Measurements from ENCODE around the gene KCNT2. TPM values are rescaled to one million over a fixed set of nuclear protein-coding genes. Genes with fewer than 3 reads are reported as not detected.

The KCNT2 gene
- total and polyA plus RNA-seq, 2 of the 8 experiments (the other 6 are each of a cell fraction or from before 2014, with no cell fraction given) = 2.3 to 10.2 TPM

GRCh38 chr1:196387766-196388165, 220.5 kb downstream of the KCNT2 start:
- no peak overlapping the region for H3K4me2 ChIP-seq (ENCODE audit: insufficient read depth in 1 of 2, low read depth in 2 of 2, low read length in 2 of 2)
- no peak overlapping the region for H2AFZ ChIP-seq (ENCODE audit: low read length)
- H3K27me3 ChIP-seq (replicated peaks in 1 of 4; ENCODE audit: control insufficient read depth in 3 of 4, extremely low read depth in 1 of 4, insufficient read depth in 3 of 4, low read length in 3 of 4) = no peaks in the 10 kb centered on the region
- H2AK5ac ChIP-seq (ENCODE audit: low read depth, low read length) = no peak overlapping the region
- H3K18ac ChIP-seq (ENCODE audit: extremely low read depth, low read length) = no peak overlapping the region
- no peak overlapping the region for H3K4me3 ChIP-seq (ENCODE audit: extremely low read depth in 1 of 4, insufficient read depth in 2 of 4, low read depth in 3 of 4, low read length in 4 of 4)
- H2BK12ac ChIP-seq (ENCODE audit: low read depth, low read length) = no peak overlapping the region
- H2BK5ac ChIP-seq (ENCODE audit: low read depth, low read length) = no peak overlapping the region
- FAIRE-seq = no peak
- H3K9me3 ChIP-seq (ENCODE audit: insufficient read depth in 2 of 2, low read depth in 1 of 2, low read length in 1 of 2) = no peaks in the 10 kb centered on the region
- no peak overlapping the region for H4K8ac ChIP-seq (ENCODE audit: extremely low read depth, insufficient read depth, low read length)
- no peak for DNase-seq (ENCODE audit: low read depth in 1 of 2, low spot score in 2 of 2)
- no peak overlapping the region for H3K27ac ChIP-seq (ENCODE audit: low read depth, low read length)
- no peaks in the 10 kb centered on the region for H4K20me1 ChIP-seq (replicated peaks in 1 of 2; ENCODE audit: control insufficient read depth in 1 of 2, insufficient read depth in 2 of 2, low read length in 2 of 2)
- no peak overlapping the region for H2BK15ac ChIP-seq (ENCODE audit: low read length)
- no peaks in the 10 kb centered on the region for H3K4me1 ChIP-seq (replicated peaks in 1 of 4; ENCODE audit: control insufficient read depth in 3 of 4, insufficient read depth in 4 of 4, low read length in 3 of 4)
- no peak overlapping the region for H3K23ac ChIP-seq (ENCODE audit: insufficient read length)
- no peaks in the 10 kb centered on the region for H3K79me1 ChIP-seq (ENCODE audit: low read depth, low read length)
- no peak overlapping the region for H2BK120ac ChIP-seq (replicated peaks; ENCODE audit: low read depth, low read length)
- H4K5ac ChIP-seq (ENCODE audit: insufficient read length, low read depth, low read length) = no peak overlapping the region
- H3K79me2 ChIP-seq (ENCODE audit: control insufficient read depth in 1 of 2, insufficient read depth in 2 of 2, low read length in 2 of 2) = no peaks in the 10 kb centered on the region
- H3K36me3 ChIP-seq (ENCODE audit: control insufficient read depth in 2 of 4, insufficient read depth in 4 of 4, low read length in 3 of 4) = no peaks in the 10 kb centered on the region
- no peak overlapping the region for H3K56ac ChIP-seq (replicated peaks; ENCODE audit: insufficient read length, low read depth, low read length)
- H4K91ac ChIP-seq (replicated peaks; ENCODE audit: insufficient read length, low read length) = no peak overlapping the region
- no peak overlapping the region for H3K4ac ChIP-seq (replicated peaks; ENCODE audit: insufficient read length, low read depth, low read length)
- H3K9ac ChIP-seq (replicated peaks in 1 of 4; ENCODE audit: extremely low read depth in 1 of 4, low read depth in 3 of 4, low read length in 3 of 4) = no peak overlapping the region
- POLR2A ChIA-PET (ENCODE audit: partially characterized antibody) = no interaction called here
- H3K23me2 ChIP-seq (ENCODE audit: low read depth, low read length) = no peaks in the 10 kb centered on the region
- CTCF ChIA-PET (ENCODE audit: partially characterized antibody) = no interaction called here
- no peak overlapping the region for H3K14ac ChIP-seq (ENCODE audit: insufficient read length)
- H2BK20ac ChIP-seq (ENCODE audit: low read length) = no peak overlapping the region
- WGBS, 2 experiments (ENCODE audit: extremely low coverage in 1 of 2, insufficient coverage in 1 of 2, insufficient read length in 1 of 2, insufficient replicate concordance in 2 of 2, low coverage in 1 of 2, low lambda C conversion rate in 2 of 2, missing lambda C conversion rate in 1 of 2) = 90% methylated on average over 3 of the region's 3 CpGs; no CpG with 5 or more reads in 1 of the 2 experiments
- TF ChIP-seq GABPA (IDR thresholded peaks at IDR 0.05; ENCODE audit: borderline replicate concordance, insufficient read depth, low read length) = no peak
- TF ChIP-seq YY1 (IDR thresholded peaks at IDR 0.05; ENCODE audit: low read depth, low read length) = no peak
- no peak for TF ChIP-seq PHF8 (conservative IDR thresholded peaks at IDR 0.05; ENCODE audit: low read depth, low read length)
- no peak for TF ChIP-seq CHD2 (IDR thresholded peaks at IDR 0.05; ENCODE audit: low read length)
- no peak for TF ChIP-seq KDM5A (IDR thresholded peaks at IDR 0.05; ENCODE audit: low read length)
- no peak for TF ChIP-seq HDAC2 (IDR thresholded peaks at IDR 0.05; ENCODE audit: borderline replicate concordance in 1 of 2, low read depth in 2 of 2, low read length in 2 of 2)
- no peak for TF ChIP-seq RXRA (IDR thresholded peaks at IDR 0.05; ENCODE audit: insufficient read depth, low read depth, low read length)
- TF ChIP-seq KDM1A (IDR thresholded peaks at IDR 0.05; ENCODE audit: borderline replicate concordance, low read length) = no peak
- TF ChIP-seq RBBP5 (IDR thresholded peaks at IDR 0.05; ENCODE audit: borderline replicate concordance, low read depth, low read length) = no peak
- TF ChIP-seq ASH2L (IDR thresholded peaks at IDR 0.05; ENCODE audit: low read length) = no peak
- no peak for TF ChIP-seq CHD1 (IDR thresholded peaks at IDR 0.05; ENCODE audit: low read depth, low read length)
- TF ChIP-seq SIRT6 (IDR thresholded peaks at IDR 0.05; ENCODE audit: low read length) = no peak
- no peak for TF ChIP-seq CBX8 (IDR thresholded peaks at IDR 0.05; ENCODE audit: borderline replicate concordance, low read depth, low read length)
- no peak for TF ChIP-seq E2F6 (IDR thresholded peaks at IDR 0.05)
- TF ChIP-seq SP4 (IDR thresholded peaks at IDR 0.05; ENCODE audit: low read length) = no peak

Measured in H1 (cell line).